A673 (cell line): ENCODE data around the gene RNF220. TPM values are rescaled to one million over a fixed set of nuclear protein-coding genes. Genes with fewer than 3 reads are reported as not detected.

Experiments used
- BruUV-seq: library from RNA; stranded (reverse); fragments of 400-500 nt; replicated peaks from 2 replicates; lab custom pipeline; 2021; lab: Mats Ljungman, UMichigan
- CTCF ChIA-PET: fragments of 300-600 bp; sonication (Branson Sonifier 250); formaldehyde crosslinking; loops from one replicate; lab custom pipeline; 2022; ENCODE audit warnings: antibody characterized with exemption; lab: Charles Lee
- POLR2A ChIA-PET: fragments of 300-600 bp; sonication (Branson Sonifier 250); formaldehyde crosslinking; loops from one replicate; lab custom pipeline; 2022; ENCODE audit warnings: antibody characterized with exemption; ENCODE audit not compliant: low non-redundant PET; lab: Charles Lee
- DNase-seq: peaks from one replicate; pipeline ENCODE4 v3.0.0-alpha.2; 2015; ENCODE audit warnings: low spot score
- H3K27ac ChIP-seq: fragments of 200-600 bp; sonication (generic); 2 replicates; pipeline ENCODE4 v1.5.1; 2016; ENCODE audit warnings: mixed run types, low read depth, mild to moderate bottlenecking, mixed read lengths, antibody characterized with exemption, low read length; ENCODE audit not compliant: poor library complexity, severe bottlenecking
- H3K27me3 ChIP-seq: fragments of 200-600 bp; sonication (generic); replicated peaks from 2 replicates; pipeline ENCODE4 v1.6.1; 2017; ENCODE audit warnings: mixed run types, low read depth, mild to moderate bottlenecking, mixed read lengths, antibody characterized with exemption, low read length; ENCODE audit not compliant: insufficient read depth, poor library complexity
- H3K36me3 ChIP-seq: fragments of 200-600 bp; sonication (generic); 2 replicates; pipeline ENCODE4 v1.6.1; 2016; ENCODE audit warnings: mixed run types, mild to moderate bottlenecking, mixed read lengths, antibody characterized with exemption, low read length; ENCODE audit not compliant: insufficient read depth, poor library complexity, severe bottlenecking
- H3K4me1 ChIP-seq: fragments of 200-600 bp; sonication (generic); 2 replicates; pipeline ENCODE4 v1.6.1; 2017; ENCODE audit warnings: mixed run types, mild to moderate bottlenecking, mixed read lengths, antibody characterized with exemption, low read length; ENCODE audit not compliant: insufficient read depth, poor library complexity, severe bottlenecking
- H3K4me3 ChIP-seq: fragments of 200-600 bp; sonication (generic); 2 replicates; pipeline ENCODE4 v1.5.1; 2016; ENCODE audit warnings: low read depth, mixed run types, mild to moderate bottlenecking, mixed read lengths, low read length; ENCODE audit not compliant: poor library complexity, severe bottlenecking
- H3K9me3 ChIP-seq: fragments of 200-600 bp; sonication (generic); 2 replicates; pipeline ENCODE4 v1.6.1; 2016; ENCODE audit warnings: mixed run types, low read depth, mild to moderate bottlenecking, mixed read lengths, antibody characterized with exemption, low read length; ENCODE audit not compliant: poor library complexity, severe bottlenecking
- EZH2 ChIP-seq: fragments of 200-600 bp; sonication (generic); IDR thresholded peaks from 2 replicates; pipeline ENCODE4 v1.6.1; 2017; ENCODE audit warnings: borderline replicate concordance, low read depth, mild to moderate bottlenecking, mixed read lengths, antibody characterized with exemption, low read length; ENCODE audit not compliant: poor library complexity, severe bottlenecking
- intact Hi-C: fragments of 100-400 bp; cut with micrococcal nuclease; formaldehyde crosslinking; loops from one replicate; pipeline ENCODE4 v1.10.0; 2022; ENCODE audit not compliant: unreplicated experiment
- total RNA-seq: library from RNA; stranded (reverse); gene quantifications from 2 replicates; pipeline ENCODE4 v1.2.3, GENCODE V29; 2021
- TF ChIP-seq, protein P1 (sequence below): fragments of 300-800, 200-600 bp; sonication (generic); conservative IDR thresholded peaks from 2 replicates; pipeline ENCODE4 v1.5.1; 2017; ENCODE audit warnings: low read depth, mild to moderate bottlenecking, antibody characterized with exemption, low read length, moderate library complexity, mixed read lengths

RNF220 gene
- total RNA-seq, 1 experiment from 2014 or later: 80.6 TPM

DNA sequence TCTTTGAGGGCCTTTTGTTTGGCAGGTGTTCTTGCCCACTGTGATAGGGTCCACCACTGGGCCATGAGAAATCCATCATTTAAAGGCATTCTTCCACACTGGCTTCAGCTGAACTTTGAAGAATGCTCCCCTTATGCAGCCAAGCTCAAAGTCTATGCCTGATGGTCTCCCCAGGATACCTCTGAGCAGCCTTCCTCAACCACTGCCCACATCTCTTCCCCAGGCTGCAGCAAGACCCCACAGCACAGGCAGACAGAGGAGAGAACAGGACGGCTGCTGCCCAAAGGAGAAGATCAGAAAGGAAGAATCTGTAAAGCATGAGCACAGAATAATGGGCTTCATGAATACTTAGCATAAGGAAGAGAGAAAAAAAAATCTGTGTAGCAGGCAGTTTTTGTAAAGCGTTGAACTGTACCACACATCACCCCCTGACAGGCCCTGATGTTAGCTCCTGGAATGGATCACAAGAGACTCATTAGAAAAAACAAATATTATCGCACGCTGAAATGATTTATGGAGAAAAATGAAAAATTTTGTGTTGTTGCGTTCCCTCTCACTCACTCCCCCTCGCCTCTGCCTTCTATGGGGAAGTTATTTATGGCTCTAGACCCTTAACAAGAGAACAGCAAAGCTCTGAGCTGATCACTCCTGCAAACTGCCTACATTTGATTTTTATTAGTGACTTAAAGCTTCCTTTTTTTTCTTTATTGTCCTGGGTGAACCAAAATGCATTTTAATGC is 135.1 kb downstream of the RNF220 start:
- Histone ChIP-seq H3K9me3 (no peaks in the 10 kb centered on the region), H3K27me3 (no peaks in the 10 kb centered on the region), H3K4me1 (no peaks in the 10 kb centered on the region), H3K27ac (no peak overlapping the region), H3K36me3 (no peaks in the 10 kb centered on the region), H3K4me3 (no peak overlapping the region)
- CTCF ChIA-PET: no interaction called here
- intact Hi-C loops: no loop called here
- TF ChIP-seq, protein P1, sequence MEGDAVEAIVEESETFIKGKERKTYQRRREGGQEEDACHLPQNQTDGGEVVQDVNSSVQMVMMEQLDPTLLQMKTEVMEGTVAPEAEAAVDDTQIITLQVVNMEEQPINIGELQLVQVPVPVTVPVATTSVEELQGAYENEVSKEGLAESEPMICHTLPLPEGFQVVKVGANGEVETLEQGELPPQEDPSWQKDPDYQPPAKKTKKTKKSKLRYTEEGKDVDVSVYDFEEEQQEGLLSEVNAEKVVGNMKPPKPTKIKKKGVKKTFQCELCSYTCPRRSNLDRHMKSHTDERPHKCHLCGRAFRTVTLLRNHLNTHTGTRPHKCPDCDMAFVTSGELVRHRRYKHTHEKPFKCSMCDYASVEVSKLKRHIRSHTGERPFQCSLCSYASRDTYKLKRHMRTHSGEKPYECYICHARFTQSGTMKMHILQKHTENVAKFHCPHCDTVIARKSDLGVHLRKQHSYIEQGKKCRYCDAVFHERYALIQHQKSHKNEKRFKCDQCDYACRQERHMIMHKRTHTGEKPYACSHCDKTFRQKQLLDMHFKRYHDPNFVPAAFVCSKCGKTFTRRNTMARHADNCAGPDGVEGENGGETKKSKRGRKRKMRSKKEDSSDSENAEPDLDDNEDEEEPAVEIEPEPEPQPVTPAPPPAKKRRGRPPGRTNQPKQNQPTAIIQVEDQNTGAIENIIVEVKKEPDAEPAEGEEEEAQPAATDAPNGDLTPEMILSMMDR: no peak
- no peak for TF ChIP-seq EZH2
- POLR2A ChIA-PET: no interaction called here
- DNase-seq: no peak
- BruUV-seq: no TSS peak

DNA sequence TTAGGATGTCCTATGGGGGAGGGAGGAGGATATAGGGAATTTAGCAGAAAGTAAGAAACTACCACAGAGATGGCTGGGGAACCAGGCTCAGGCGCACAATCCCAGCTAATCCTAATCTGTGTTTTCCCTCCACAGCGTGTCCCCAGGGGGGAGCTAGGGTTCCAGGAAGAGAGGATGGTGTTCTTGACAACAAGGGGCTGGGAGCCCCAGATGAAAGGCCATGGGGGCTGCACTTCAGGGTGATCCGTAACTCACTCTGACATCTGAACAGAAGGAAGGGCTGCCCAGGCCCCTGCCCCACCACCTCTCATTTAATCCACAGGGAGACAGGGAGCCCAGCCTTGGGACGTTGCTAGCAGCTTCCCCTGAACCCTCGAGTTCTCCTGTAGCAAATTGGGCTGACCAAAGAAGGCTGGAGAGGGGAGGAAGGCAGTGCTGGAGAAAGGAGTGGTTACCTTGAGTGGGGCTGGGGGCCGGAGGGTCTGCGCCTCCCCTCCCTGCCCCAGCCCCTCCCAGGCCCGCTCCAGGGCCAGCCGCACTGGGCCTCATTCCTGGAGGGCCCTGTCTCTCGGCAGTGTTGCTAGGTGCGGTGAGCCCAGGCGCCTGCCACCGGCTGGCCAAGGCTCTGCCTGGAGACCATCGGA is 137.5 kb downstream of the RNF220 start:
- ChIA-PET POLR2A (no interaction called here), CTCF (no interaction called here)
- Histone ChIP-seq H3K4me3 (no peak overlapping the region), H3K9me3 (no peaks in the 10 kb centered on the region), H3K27me3 (no peaks in the 10 kb centered on the region), H3K4me1 (no peaks in the 10 kb centered on the region), H3K27ac (no peak overlapping the region), H3K36me3 (no peaks in the 10 kb centered on the region)
- DNase-seq: no peak
- intact Hi-C loops: no loop called here
- TF ChIP-seq EZH2: no peak
- TF ChIP-seq, protein P1: no peak
- no TSS peak for BruUV-seq

DNA sequence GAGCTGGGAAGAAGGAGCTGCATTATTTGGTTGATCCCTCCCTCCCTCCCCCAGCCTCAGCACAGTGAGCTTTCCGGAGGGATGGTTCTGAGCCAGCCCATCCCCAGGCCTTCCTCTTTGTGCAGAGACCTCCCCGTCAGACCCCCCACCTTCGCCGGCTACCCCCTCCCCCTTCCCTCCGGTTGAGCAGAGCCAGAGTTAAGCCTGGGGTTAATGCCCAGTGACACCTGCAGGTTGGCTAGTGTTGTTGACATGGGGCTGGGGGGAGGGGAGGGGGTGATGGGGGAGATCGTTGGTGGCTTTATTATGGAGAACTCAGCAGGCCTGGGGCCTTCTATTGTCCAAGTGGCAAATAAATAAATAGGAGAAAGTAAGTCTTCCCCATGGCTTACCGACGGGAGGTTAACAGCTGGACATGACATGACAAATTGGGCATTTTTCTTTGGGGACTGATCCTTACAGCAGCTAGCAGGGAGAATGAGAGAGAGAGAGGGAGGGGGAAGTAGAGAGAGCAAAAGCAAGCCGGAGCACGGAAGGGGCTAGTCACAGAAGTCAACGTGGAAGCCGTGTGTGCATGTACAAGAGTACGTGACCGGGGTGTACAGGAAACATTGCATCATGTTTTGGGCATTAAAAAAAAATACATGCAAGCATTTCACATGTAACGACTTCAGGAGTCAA is 138.1 kb downstream of the RNF220 start:
- Histone ChIP-seq H3K9me3 (no peaks in the 10 kb centered on the region), H3K4me3 (no peak overlapping the region), H3K4me1 (no peaks in the 10 kb centered on the region), H3K27me3 (no peaks in the 10 kb centered on the region), H3K36me3 (no peaks in the 10 kb centered on the region), H3K27ac (no peak overlapping the region)
- intact Hi-C loops: no loop called here
- DNase-seq: no peak
- ChIA-PET POLR2A (no interaction called here), CTCF (no interaction called here)
- TF ChIP-seq EZH2: no peak
- TF ChIP-seq, protein P1: no peak
- BruUV-seq: no TSS peak
